Left ventricle myocardium inferior (tissue), 1 donor: ENCODE measurements around the gene GFER. TPM values are rescaled to one million over a fixed set of nuclear protein-coding genes. Genes with fewer than 3 reads are reported as not detected.
A peak's percentile ranks its signal among the peaks of the same experiment; 100 is the strongest.
"Not testable (repeated sequence)": the region's sequence is repeated elsewhere in the genome, so short reads cannot be mapped to it uniquely, and the experiment has no call there.

ENCODE experiments used
- DNase-seq: peaks from one replicate; pipeline ENCODE4 v3.0.0-alpha.2; 2020
- H3K27ac ChIP-seq: fragments of 200-600 bp; replicated peaks from 2 replicates; pipeline ENCODE4 v1.8.0; 2021
- H3K27me3 ChIP-seq: fragments of 200-600 bp; 2 replicates; pipeline ENCODE4 v1.8.0; 2021; ENCODE audit warnings: low read depth
- H3K36me3 ChIP-seq: fragments of 200-600 bp; 2 replicates; pipeline ENCODE4 v1.8.0; 2021
- H3K4me1 ChIP-seq: fragments of 200-600 bp; 2 replicates; pipeline ENCODE4 v1.8.0; 2021
- H3K4me3 ChIP-seq: fragments of 200-600 bp; 2 replicates; pipeline ENCODE4 v1.8.0; 2021; ENCODE audit warnings: mild to moderate bottlenecking, moderate library complexity
- H3K9me3 ChIP-seq: fragments of 200-600 bp; replicated peaks from 2 replicates; pipeline ENCODE4 v1.8.0; 2021
- CTCF ChIP-seq: fragments of 200-600 bp; IDR thresholded peaks from 2 replicates; pipeline ENCODE4 v1.8.0; 2021; ENCODE audit warnings: antibody characterized with exemption, mild to moderate bottlenecking, borderline replicate concordance
- intact Hi-C: fragments of 100-400 bp; cut with micrococcal nuclease; formaldehyde crosslinking; loops from one replicate; pipeline ENCODE4 v1.11.0; 2022
- total RNA-seq: library from RNA; stranded (reverse); fragmentation: NEBNext Ultra II Directional; extraction: Animal tissue kit (Norgen Biotek cat#: 25700); gene quantifications from one replicate; pipeline ENCODE4 v1.2.1, GENCODE V29; 2021
- donor health status: DM: no; HTN: yes; CAD: no; lungs with severe emphysema.

The GFER gene
- total RNA-seq, 1 donor from 2014 or later, result 23.3 TPM

GRCh38 chr16:1950047-1950446 is 33.9 kb upstream of the GFER start:
- Histone ChIP-seq H3K4me3 (peak overlapping the region; percentile 64), H3K4me1 (peaks cover 35% of the 10 kb centered on the region), H3K27ac (peak overlapping the region; percentile 89)

GRCh38 chr16:1950559-1950958 is 33.4 kb upstream of the GFER start:
- intact Hi-C loops, result no loop called here
- peaks cover 35% of the 10 kb centered on the region for H3K4me1 ChIP-seq
- H3K27me3 ChIP-seq, result no peaks in the 10 kb centered on the region
- TF ChIP-seq CTCF, result no peak
- peak overlapping the region; percentile 89 for H3K27ac ChIP-seq
- peaks cover 3% of the 10 kb centered on the region for H3K36me3 ChIP-seq
- peak overlapping the region; percentile 64 for H3K4me3 ChIP-seq
- H3K9me3 ChIP-seq, result no peaks in the 10 kb centered on the region
- peak; percentile 64 for DNase-seq

More at GRCh38 chr16:1950047-1950446, 33.9 kb upstream of the GFER start:
- no peak for DNase-seq
- H3K27me3 ChIP-seq, result no peaks in the 10 kb centered on the region
- intact Hi-C loops, result no loop called here
- H3K9me3 ChIP-seq, result no peaks in the 10 kb centered on the region
- no peak for TF ChIP-seq CTCF
- peaks cover 3% of the 10 kb centered on the region for H3K36me3 ChIP-seq

- Histone ChIP-seq H3K4me3 (peak overlapping the region; percentile 64), H3K9me3 (no peaks in the 10 kb centered on the region), H3K27me3 (no peaks in the 10 kb centered on the region), H3K36me3 (no peaks in the 10 kb centered on the region), H3K4me1 (peaks cover 24% of the 10 kb centered on the region), H3K27ac (peak overlapping the region; percentile 89)
- no peak for DNase-seq
- TF ChIP-seq CTCF, result no peak
- intact Hi-C loops, result no loop called here
Observed at GRCh38 chr16:1953734-1954133, 30.3 kb upstream of the GFER start.

- DNase-seq, intact Hi-C loops, H3K27me3 ChIP-seq, H3K4me3 ChIP-seq, H3K9me3 ChIP-seq, H3K27ac ChIP-seq: not testable (repeated sequence)
- H3K36me3 ChIP-seq, result peaks cover 16% of the 10 kb centered on the region
- peaks cover 33% of the 10 kb centered on the region for H3K4me1 ChIP-seq
Observed at GRCh38 chr16:1957434-1958142, 26.4 kb upstream of the GFER start.

GRCh38 chr16:1958143-1958491 is 25.9 kb upstream of the GFER start:
- intact Hi-C loops, H3K4me3 ChIP-seq, H3K9me3 ChIP-seq, H3K27ac ChIP-seq, H3K27me3 ChIP-seq, DNase-seq: not testable (repeated sequence)
- Histone ChIP-seq H3K36me3 (peaks cover 21% of the 10 kb centered on the region), H3K4me1 (peaks cover 38% of the 10 kb centered on the region)

GRCh38 chr16:1958715-1959268 is 25.2 kb upstream of the GFER start:
- no peaks in the 10 kb centered on the region for H3K9me3 ChIP-seq
- no peaks in the 10 kb centered on the region for H3K27me3 ChIP-seq
- H3K27ac ChIP-seq, result peak overlapping the region; percentile 97
- H3K4me1 ChIP-seq, result peaks cover 45% of the 10 kb centered on the region
- no peak for TF ChIP-seq CTCF
- intact Hi-C loops, result no loop called here
- H3K36me3 ChIP-seq, result peaks cover 28% of the 10 kb centered on the region
- DNase-seq, result no peak
- peak overlapping the region; percentile 97 for H3K4me3 ChIP-seq
